Lower leg skin (tissue), 3 donors: Measurements from ENCODE around the gene HIPK2.

Experiments
- CTCF ChIP-seq, 3 donors: fragments of 450-650 bp; IDR thresholded peaks; one replicate each; pipeline ENCODE4 v1.5.1; 2016; ENCODE audit warnings: antibody characterized with exemption in 3 of 3, mild to moderate bottlenecking in 3 of 3, moderate library complexity in 2 of 3
- POLR2A ChIP-seq, 2 donors: fragments of 450-650 bp; IDR thresholded peaks; one replicate each; pipeline ENCODE4 v1.6.1; 2016 to 2017; ENCODE audit warnings: antibody characterized with exemption in 2 of 2, mild to moderate bottlenecking in 1 of 2, moderate library complexity in 1 of 2

GRCh38 chr7:139716156-139716942 lies 61.4 kb downstream of the HIPK2 start:
- no peak for TF ChIP-seq POLR2A (IDR thresholded peaks at IDR 0.05)
- no peak for TF ChIP-seq CTCF (IDR thresholded peaks at IDR 0.05)
